ENCODE data around the gene LAMB2.

LAMB2 gene

GRCh38 chr3:49124203-49124602 lies 8.6 kb downstream of the LAMB2 start:
- H3K4me3 ChIP-seq (ENCODE audit: low read depth, low read length) = no peak overlapping the region
- no peak for TF ChIP-seq CTCF (IDR thresholded peaks at IDR 0.05; ENCODE audit: low read depth, low read length)

- no peak for TF ChIP-seq CTCF (IDR thresholded peaks at IDR 0.05; ENCODE audit: low read depth, low read length)
- no peak overlapping the region for H3K4me3 ChIP-seq (ENCODE audit: low read depth, low read length)
Measured at GRCh38 chr3:49123687-49124086, 9.2 kb downstream of the LAMB2 start.

GRCh38 chr3:49122886-49123545 lies 9.8 kb downstream of the LAMB2 start:
- no peak overlapping the region for H3K4me3 ChIP-seq (ENCODE audit: low read depth, low read length)
- TF ChIP-seq CTCF (IDR thresholded peaks at IDR 0.05; ENCODE audit: low read depth, low read length) = no peak

GRCh38 chr3:49122451-49122850 lies 10.4 kb downstream of the LAMB2 start:
- no peak for TF ChIP-seq CTCF (IDR thresholded peaks at IDR 0.05; ENCODE audit: low read depth, low read length)
- H3K4me3 ChIP-seq (ENCODE audit: low read depth, low read length) = no peak overlapping the region

- no peak overlapping the region for H3K4me3 ChIP-seq (ENCODE audit: low read depth, low read length)
- no peak for TF ChIP-seq CTCF (IDR thresholded peaks at IDR 0.05; ENCODE audit: low read depth, low read length)
Measured at GRCh38 chr3:49122022-49122421, 10.8 kb downstream of the LAMB2 start.

GRCh38 chr3:49121132-49121736 lies 11.6 kb downstream of the LAMB2 start:
- TF ChIP-seq CTCF (IDR thresholded peaks at IDR 0.05; ENCODE audit: low read depth, low read length) = no peak
- H3K4me3 ChIP-seq (ENCODE audit: low read depth, low read length) = peak overlapping the region; percentile 91

GRCh38 chr3:49120438-49121131 lies 12.3 kb downstream of the LAMB2 start, which contains the start of gene USP19:
TSS of gene USP19 (minus strand) at chr3:49120823. CDS start at chr3:49119145, 1,678 bp downstream.
- peak within 1 kb of the TSS; percentile 91 for H3K4me3 ChIP-seq (ENCODE audit: low read depth, low read length)
- no peak for TF ChIP-seq CTCF (IDR thresholded peaks at IDR 0.05; ENCODE audit: low read depth, low read length)
